Osteoblast (primary cell): ENCODE results near the gene SIM2. TPM values are rescaled to one million over a fixed set of nuclear protein-coding genes. Genes with fewer than 3 reads are reported as not detected.

Experiments
- DNase-seq: peaks from one replicate; pipeline ENCODE4 v3.0.0; 2011; ENCODE audit warnings: low spot score, mixed read lengths; ENCODE audit not compliant: insufficient read length; ENCODE audit errors: missing footprints
- H2AFZ ChIP-seq: 2 replicates; pipeline ENCODE4 v1.6.0; 2011; ENCODE audit warnings: mild to moderate bottlenecking, low read length
- H3K27ac ChIP-seq: 2 replicates; pipeline ENCODE4 v1.5.1; 2011; ENCODE audit warnings: mild to moderate bottlenecking, low read depth, low read length, moderate library complexity
- H3K27me3 ChIP-seq: 2 replicates; pipeline ENCODE4 v1.6.0; 2012; ENCODE audit warnings: mild to moderate bottlenecking, control low read depth, inconsistent platforms, low read length, moderate library complexity; ENCODE audit not compliant: insufficient read depth
- H3K36me3 ChIP-seq: 2 replicates; pipeline ENCODE4 v1.5.1; 2011; ENCODE audit warnings: mild to moderate bottlenecking, low read length, control low read depth, moderate library complexity; ENCODE audit not compliant: insufficient read depth
- H3K4me1 ChIP-seq: 2 replicates; pipeline ENCODE4 v1.5.1; 2011; ENCODE audit warnings: mild to moderate bottlenecking, low read length, control low read depth, moderate library complexity; ENCODE audit not compliant: insufficient read depth
- H3K4me2 ChIP-seq: 2 replicates; pipeline ENCODE4 v1.6.0; 2011; ENCODE audit warnings: mild to moderate bottlenecking, low read length; ENCODE audit not compliant: insufficient read depth
- H3K4me3 ChIP-seq: fragments of 200-600 bp; sonication (generic); 3 replicates; pipeline ENCODE4 v1.5.1; 2012; ENCODE audit warnings: mild to moderate bottlenecking, low read length, inconsistent platforms; ENCODE audit not compliant: insufficient read depth
- H3K79me2 ChIP-seq: 2 replicates; pipeline ENCODE4 v1.6.0; 2012; ENCODE audit warnings: mild to moderate bottlenecking, low read length, control low read depth, inconsistent platforms; ENCODE audit not compliant: insufficient read depth
- H3K9me3 ChIP-seq: 2 replicates; pipeline ENCODE4 v1.5.1; 2011; ENCODE audit warnings: low read depth, low read length, control low read depth
- H4K20me1 ChIP-seq: 2 replicates; pipeline ENCODE4 v1.6.0; 2012; ENCODE audit warnings: mild to moderate bottlenecking, low read length, control low read depth; ENCODE audit not compliant: insufficient read depth
- CTCF ChIP-seq: IDR thresholded peaks from 2 replicates; pipeline ENCODE4 v1.5.1; 2011; ENCODE audit warnings: mild to moderate bottlenecking, low read depth, low read length, moderate library complexity; ENCODE audit errors: extremely low read depth
- total RNA-seq: library from RNA; depleted of rRNA; stranded (reverse); fragments of >200 nt; gene quantifications from 2 replicates; pipeline ENCODE4 v1.2.3, GENCODE V29; 2012

SIM2 gene
- total RNA-seq, 1 donor = 3.6 TPM

- peak; percentile 51 for DNase-seq
- no peak overlapping the region for H3K4me2 ChIP-seq
- no peak overlapping the region for H2AFZ ChIP-seq
- peaks cover 19% of the 10 kb centered on the region for H4K20me1 ChIP-seq
- H3K4me3 ChIP-seq = no peak overlapping the region
- H3K27ac ChIP-seq = no peak overlapping the region
- no peaks in the 10 kb centered on the region for H3K4me1 ChIP-seq
- H3K79me2 ChIP-seq = peaks cover 13% of the 10 kb centered on the region
- TF ChIP-seq CTCF = no peak
- H3K9me3 ChIP-seq = no peaks in the 10 kb centered on the region
- peaks cover 26% of the 10 kb centered on the region for H3K27me3 ChIP-seq
- H3K36me3 ChIP-seq = no peaks in the 10 kb centered on the region
These were observed 4.8 kb downstream of the SIM2 start for GRCh38 chr21:36703626-36704280.

GRCh38 chr21:36704281-36704957 is 5.5 kb downstream of the SIM2 start:
- no peak for TF ChIP-seq CTCF
- peaks cover 27% of the 10 kb centered on the region for H3K27me3 ChIP-seq
- DNase-seq = peak; percentile 81

GRCh38 chr21:36704958-36705678 is 6.2 kb downstream of the SIM2 start:
- Histone ChIP-seq H3K9me3 (no peaks in the 10 kb centered on the region), H3K4me3 (no peak overlapping the region), H3K27ac (no peak overlapping the region), H4K20me1 (peaks cover 19% of the 10 kb centered on the region), H2AFZ (no peak overlapping the region), H3K36me3 (no peaks in the 10 kb centered on the region), H3K27me3 (peaks cover 27% of the 10 kb centered on the region), H3K79me2 (peaks cover 13% of the 10 kb centered on the region), H3K4me1 (no peaks in the 10 kb centered on the region), H3K4me2 (no peak overlapping the region)
- DNase-seq = peak; percentile 83
- no peak for TF ChIP-seq CTCF

More at GRCh38 chr21:36704281-36704957, 5.5 kb downstream of the SIM2 start:
- Histone ChIP-seq H3K4me2 (no peak overlapping the region), H3K79me2 (peaks cover 13% of the 10 kb centered on the region), H2AFZ (no peak overlapping the region), H3K4me1 (no peaks in the 10 kb centered on the region), H4K20me1 (peaks cover 19% of the 10 kb centered on the region), H3K36me3 (no peaks in the 10 kb centered on the region), H3K4me3 (no peak overlapping the region), H3K27ac (no peak overlapping the region), H3K9me3 (no peaks in the 10 kb centered on the region)
